NCI-H2171 (cell line): ENCODE results near the gene MTMR12.
A peak's percentile ranks its signal among the peaks of the same experiment; 100 is the strongest.

Source experiments
- DNase-seq: peaks from one replicate; lab custom pipeline; 2025; lab: John Stamatoyannopoulos, UW

Gene MTMR12, protein sequence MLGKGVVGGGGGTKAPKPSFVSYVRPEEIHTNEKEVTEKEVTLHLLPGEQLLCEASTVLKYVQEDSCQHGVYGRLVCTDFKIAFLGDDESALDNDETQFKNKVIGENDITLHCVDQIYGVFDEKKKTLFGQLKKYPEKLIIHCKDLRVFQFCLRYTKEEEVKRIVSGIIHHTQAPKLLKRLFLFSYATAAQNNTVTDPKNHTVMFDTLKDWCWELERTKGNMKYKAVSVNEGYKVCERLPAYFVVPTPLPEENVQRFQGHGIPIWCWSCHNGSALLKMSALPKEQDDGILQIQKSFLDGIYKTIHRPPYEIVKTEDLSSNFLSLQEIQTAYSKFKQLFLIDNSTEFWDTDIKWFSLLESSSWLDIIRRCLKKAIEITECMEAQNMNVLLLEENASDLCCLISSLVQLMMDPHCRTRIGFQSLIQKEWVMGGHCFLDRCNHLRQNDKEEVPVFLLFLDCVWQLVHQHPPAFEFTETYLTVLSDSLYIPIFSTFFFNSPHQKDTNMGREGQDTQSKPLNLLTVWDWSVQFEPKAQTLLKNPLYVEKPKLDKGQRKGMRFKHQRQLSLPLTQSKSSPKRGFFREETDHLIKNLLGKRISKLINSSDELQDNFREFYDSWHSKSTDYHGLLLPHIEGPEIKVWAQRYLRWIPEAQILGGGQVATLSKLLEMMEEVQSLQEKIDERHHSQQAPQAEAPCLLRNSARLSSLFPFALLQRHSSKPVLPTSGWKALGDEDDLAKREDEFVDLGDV

DNA sequence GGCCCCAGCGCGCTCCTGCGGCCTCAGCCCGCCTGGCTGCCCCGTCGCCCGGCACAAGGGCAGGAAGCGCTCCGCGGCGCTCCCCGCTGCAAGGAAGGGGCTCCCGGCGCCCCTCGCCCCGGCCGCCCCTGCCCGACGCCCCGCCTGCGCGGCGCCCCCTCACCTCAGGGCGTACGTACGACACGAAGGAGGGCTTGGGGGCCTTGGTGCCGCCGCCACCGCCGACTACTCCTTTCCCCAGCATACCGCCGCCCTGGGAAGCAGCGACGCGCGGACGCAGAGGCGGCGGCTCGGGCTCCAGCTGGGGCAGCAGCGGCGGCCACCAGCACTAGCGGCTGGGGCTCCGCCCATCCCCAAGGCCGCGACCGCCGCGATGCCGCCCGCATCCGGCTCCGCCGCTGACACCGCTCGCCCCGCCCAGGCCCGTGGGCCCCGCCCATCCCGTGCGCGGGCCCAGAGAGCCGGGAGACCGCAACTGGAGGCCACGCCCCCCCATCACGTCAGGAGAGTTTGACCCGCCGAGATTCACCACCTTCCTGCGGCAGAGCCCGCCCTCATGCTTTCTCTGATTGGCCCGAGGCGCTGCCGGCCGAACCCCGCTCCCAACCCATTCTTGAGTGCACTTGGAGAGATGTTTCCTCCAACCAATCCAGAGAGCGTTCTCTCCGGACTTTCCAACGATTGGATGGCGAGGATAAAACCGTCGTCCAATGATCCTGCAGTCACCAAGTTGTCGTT is at the start of gene MTMR12:
TSS of gene MTMR12 (minus strand) at position 345 of the 738 bp plus-strand sequence. CDS start at position 244, 101 bp downstream.
- DNase-seq, result peak; percentile 100

- DNase-seq, result no peak
Measured at GRCh38 chr5:32362527-32362926, 49.8 kb upstream of the MTMR12 start.

- no peak for DNase-seq
Measured at GRCh38 chr5:32360906-32361305, 48.2 kb upstream of the MTMR12 start.

DNA sequence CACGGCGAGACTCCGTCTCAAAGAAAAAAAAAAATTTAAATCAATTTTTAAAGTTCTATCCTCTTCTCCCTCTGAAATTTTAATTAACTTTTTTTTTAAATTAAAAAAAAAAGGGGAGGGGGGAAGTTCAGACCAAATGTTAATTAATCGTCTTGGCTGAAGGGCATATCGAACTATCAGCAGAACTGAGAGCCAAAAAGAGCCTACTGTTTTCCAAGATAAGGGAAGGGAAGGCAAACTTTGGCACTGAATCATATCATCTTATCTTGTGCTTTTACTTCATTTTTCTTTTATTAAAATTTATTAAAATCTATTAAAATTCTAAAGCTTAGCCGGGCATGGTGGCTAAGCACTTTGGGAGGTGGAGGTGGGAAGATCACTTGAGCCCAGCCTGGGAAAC is 45.9 kb upstream of the MTMR12 start:
- no peak for DNase-seq

DNA sequence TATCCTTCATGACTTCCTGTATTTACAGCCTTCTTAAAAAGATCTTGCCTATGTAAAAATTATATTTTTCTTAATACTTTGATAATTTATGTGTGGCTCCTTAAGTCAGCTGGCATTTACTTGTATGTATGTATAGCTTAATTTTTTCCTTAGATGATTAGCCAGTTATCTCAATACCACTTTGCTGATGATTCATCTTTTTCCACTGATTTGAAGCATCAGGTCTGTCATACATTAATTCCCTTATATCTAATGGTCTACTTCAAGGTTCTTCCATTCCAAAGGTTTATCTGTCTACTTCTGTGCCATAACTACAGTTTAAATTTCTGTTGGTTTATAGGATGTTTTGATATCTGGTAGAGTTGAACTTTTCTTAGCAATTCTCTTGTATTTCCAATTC is 44.9 kb upstream of the MTMR12 start:
- DNase-seq, result no peak

- no peak for DNase-seq
Measured at GRCh38 chr5:32355686-32356085, 42.9 kb upstream of the MTMR12 start.

GRCh38 chr5:32353420-32353819 is 40.7 kb upstream of the MTMR12 start:
- no peak for DNase-seq

DNA sequence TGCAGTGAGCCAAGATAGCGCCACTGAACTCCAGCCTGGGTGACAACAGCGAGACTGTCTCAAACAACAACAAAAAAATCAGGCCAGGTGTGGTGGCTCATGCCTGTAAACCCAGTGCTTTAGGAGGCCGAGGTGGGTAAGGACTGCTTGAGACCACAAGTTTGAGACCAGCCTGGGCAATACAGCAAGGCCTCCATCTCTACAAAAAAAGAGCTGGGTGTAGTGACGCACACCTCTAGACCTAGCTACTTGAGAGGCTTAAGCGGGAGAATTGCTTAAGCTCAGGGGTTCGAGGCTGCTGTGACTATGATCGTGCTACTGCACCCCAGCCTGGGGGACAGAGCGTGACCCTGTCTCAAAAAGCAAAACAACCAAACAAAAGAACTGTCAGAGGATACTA is 39.9 kb upstream of the MTMR12 start:
- DNase-seq, result no peak

GRCh38 chr5:32346869-32347268 is 34.1 kb upstream of the MTMR12 start:
- DNase-seq, result no peak

DNA sequence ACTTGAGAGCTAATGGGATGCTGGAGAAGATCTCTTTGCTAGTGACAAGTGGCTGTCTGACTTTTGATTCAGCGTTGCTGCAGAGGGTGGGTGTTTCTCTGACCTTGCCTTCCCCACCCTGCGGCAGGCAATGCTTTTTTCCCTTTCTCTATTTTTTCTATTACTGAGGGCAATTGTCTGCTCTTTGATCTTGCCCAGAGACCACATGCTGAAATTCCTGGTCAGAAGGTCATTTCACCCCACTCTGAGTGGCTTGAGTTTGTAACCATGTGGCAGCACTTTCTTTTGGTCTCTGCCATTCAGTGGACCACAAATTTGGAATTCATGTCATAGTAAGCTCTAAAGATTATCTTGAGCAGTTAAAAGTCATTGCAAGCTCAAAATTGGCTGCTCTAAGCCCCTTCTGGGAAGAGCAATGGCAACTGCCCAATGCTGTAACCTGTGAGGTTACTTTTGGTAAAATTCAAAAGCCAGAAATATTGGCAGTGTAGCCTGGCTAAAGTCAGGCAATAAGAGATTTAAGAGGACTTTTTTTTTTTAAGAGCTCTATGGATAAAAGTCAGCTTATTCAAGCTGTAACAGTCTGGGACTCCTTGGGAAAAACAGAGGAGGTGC is 30.4 kb upstream of the MTMR12 start:
- no peak for DNase-seq

GRCh38 chr5:32342656-32343055 is 29.9 kb upstream of the MTMR12 start:
- peak; percentile 98 for DNase-seq

GRCh38 chr5:32339878-32340277 is 27.1 kb upstream of the MTMR12 start:
- DNase-seq, result no peak

DNA sequence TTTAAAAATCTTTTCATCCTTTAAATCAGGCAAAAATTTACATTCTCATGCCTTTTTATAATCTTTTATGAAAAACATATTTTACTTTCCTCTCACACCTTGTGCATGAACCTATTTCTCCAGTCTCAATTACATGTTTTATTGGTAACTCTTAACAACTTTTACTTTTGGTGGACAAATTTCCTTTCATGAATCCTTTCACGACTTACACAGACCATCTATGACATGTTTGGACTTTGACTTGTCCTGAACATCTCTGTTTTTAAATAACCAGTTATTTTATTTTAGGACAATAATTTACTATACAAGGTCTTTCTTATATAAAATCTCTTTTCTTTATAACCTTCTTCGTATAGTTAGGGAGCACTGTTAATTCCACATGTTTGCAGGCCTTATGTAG is 26.5 kb upstream of the MTMR12 start:
- peak; percentile 61 for DNase-seq

DNA sequence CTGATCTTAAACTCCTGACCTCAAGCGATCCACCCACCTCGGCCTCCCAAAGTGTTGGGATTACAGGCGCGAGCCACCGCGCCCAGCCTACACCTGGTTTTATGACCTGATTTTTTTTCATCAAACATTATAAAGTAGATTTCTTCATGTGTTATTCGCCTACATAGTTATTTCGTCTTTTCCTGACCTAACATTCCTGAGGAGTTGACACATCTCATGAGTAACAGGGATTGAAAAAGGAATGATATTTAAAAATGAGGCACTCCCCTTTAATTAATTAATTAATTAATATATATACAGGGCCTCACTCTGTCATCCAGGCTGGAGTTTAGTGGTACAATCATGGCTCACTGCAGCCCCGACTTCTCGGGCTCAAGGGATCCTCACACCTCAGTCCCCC is 20.2 kb upstream of the MTMR12 start:
- DNase-seq, result no peak

GRCh38 chr5:32332361-32332760 is 19.6 kb upstream of the MTMR12 start:
- DNase-seq, result no peak

- no peak for DNase-seq
Measured at GRCh38 chr5:32331935-32332274, 19.2 kb upstream of the MTMR12 start.

DNA sequence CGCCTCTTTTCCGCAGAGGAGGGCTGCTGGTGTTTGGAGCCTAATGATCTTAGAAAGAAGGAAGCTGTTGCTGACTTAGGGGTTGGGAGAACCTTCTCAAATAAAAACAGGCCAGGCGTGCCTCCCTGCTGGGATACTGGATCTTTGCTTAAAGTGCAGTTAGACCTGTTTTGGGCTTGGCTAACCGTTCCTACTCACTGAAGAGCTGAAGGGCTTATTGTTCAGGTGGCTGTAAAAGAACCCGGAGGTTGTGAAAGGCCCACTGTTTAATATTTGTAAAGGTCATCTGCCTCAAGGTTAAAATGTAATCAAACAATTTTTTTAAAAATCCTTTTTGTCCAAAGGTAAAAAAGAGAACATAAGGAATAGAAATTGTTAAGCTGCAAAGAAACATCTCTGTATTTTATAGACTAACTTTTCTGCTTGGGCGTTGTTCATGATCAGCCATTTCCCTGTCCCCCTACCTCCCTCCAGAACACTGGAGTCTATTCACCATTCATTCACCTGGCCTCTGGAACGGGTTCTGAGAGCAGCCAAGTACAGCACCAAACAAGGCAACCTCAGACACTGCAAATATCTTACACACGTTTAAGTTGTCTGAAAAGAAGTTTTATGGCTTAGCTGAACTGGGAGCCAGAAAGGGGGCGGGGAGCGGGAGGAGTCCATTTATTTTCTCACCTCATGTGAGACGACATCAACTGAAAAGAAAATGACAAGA is 18.6 kb upstream of the MTMR12 start:
- DNase-seq, result no peak

- DNase-seq, result no peak
Measured at GRCh38 chr5:32330126-32330971, 17.6 kb upstream of the MTMR12 start.

- peak; percentile 48 for DNase-seq
Measured at GRCh38 chr5:32329395-32329834, 16.7 kb upstream of the MTMR12 start.

- no peak for DNase-seq
Measured at GRCh38 chr5:32326216-32326772, 13.6 kb upstream of the MTMR12 start.
